SK-N-SH (cell line): ENCODE measurements around the gene ADGRF4.

ENCODE experiments used
- EZH2phosphoT487 ChIP-seq: fragments of 200-600 bp; sonication (generic); IDR thresholded peaks from 2 replicates; pipeline ENCODE4 v1.6.1; 2017; ENCODE audit warnings: low read depth, mixed run types, mild to moderate bottlenecking, antibody characterized with exemption, moderate library complexity, borderline replicate concordance
- TAF1 ChIP-seq: IDR thresholded peaks from 2 replicates; pipeline ENCODE4 v1.6.1; 2012; ENCODE audit warnings: low read depth, mild to moderate bottlenecking, low read length, moderate library complexity, borderline replicate concordance

DNA sequence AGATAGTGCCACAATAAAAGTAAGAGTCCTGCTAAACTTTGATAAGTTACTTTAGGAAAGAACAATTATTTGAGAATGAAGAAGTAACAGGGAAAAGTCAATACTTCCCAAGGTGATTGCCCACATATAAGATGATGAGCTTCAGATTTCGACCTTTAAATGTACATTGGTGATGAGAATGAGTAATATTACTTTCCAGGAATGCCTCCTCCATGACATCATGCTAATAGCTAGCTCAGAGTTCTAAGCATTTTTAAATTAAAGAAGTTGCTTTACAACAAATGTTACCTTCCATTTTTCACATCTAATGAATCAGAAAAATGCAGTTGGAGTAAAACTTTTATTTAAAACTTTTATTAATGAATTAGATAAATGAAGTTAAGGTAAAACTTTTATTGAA lies 61.0 kb downstream of the ADGRF4 start:
- no peak for TF ChIP-seq EZH2phosphoT487
- TF ChIP-seq TAF1, result no peak
